Stimulated activated CD4-positive, alpha-beta T cell treated with anti-CD3 and anti-CD28 coated beads, TNF-alpha, amount 100 ng/mL, for 1 hour (primary cell): ENCODE measurements around the gene TNPO3.

Experiments
- DNase-seq, 3 donors: peaks; one replicate each; pipeline ENCODE4 v3.0.0-alpha.2; 2020; ENCODE audit warnings: low read depth in 3 of 3, low spot score in 1 of 3

Gene TNPO3

DNA sequence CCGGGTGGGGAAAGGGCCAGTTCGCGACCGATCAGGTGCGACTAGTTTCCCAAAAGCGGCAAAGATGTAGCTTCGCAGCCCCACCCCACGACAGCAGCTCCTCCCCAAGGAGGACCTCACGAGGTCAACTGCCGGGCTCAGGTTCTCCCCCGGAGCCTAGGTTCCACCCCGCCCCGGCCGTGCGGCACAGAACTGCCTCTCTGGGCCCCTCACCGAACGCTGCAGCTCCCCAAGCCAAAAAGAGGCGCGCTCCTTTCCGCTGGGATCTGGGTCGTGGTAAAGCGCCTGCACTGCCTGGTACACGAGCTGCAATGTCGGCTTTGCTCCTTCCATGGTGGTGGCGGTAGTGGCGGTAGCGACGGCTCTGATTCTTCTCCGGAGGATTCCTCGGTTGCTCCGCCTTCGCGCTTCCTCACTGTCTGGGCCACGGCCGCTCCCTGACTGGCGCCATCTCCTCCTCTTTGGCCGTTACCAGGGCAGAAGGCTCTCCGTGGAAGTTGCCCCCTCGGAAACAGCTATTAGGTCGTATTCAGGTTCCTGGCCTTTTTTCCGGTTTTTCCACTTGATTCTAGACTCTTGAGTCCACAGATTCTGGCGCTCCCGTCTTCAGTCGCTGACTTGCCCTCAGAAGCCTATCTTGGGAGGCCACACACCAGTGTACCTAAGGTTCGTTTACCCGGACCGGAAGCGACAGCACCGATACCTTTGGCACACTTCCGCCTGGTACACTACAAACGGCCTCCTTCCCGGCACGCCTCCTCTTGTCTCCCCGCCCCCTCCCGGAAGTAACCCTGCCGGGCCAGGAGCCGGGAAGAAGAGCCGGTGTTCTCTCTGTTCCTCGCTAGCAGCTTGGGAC, at the start of gene TNPO3:
Gene TNPO3 (minus strand): TSS at position 674 of the 856 bp plus-strand sequence. CDS start 341 bp downstream, at position 333.
- peak; percentile 68 to 86 (median 74) for DNase-seq

DNA sequence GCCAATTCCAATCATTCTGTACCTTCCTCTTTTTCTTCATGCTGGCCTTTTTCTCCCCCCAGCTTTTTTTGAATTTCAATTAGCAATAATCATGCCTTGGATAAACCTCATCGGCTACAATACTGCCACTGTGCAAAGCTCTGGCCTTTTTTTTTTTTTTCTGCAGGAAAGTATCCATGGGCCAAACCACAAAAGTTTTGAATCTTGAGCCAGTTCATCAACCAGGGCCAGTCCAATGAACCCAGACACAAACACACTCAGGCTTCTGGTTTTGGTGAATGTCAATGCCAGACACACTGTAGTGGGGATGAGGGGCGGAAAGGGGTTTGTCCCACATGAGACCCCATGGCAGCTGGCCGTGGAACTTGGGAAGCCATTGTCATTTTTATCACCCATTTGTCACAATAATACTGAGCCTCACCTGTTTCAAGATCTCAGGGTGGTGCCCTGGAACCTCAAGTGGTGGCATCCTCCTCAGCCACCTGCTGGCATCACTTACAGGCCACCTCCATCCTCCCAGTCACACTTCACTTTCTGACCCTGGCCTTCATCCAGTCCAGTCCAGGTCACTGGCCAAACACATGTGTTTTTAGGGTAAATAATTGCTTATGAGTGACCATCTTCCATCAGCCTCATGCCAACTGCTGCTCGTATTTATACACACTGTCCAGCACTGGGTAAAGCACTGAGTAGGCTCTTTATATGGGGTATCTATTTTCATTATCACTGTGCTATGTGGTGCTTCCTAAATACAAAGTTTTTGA, 48.8 kb upstream of the TNPO3 start:
- DNase-seq, result no peak

GRCh38 chr7:129101746-129102145, 46.8 kb upstream of the TNPO3 start:
- no peak for DNase-seq

DNA sequence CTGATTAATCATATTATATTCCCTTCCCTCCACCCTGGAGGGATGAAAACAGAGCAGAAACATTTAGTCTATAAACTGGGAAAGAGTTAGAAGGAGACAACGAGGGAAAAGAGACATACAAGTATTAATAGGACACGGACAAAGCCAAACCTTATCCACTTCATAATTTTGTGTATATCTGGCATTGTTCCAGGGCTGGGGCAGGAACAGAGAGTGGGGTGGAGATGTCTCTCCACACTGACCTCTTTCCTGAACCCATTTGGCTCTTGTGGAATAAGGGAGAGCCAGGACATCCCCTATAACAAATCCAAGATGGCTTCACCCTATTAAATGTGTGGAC, 45.9 kb upstream of the TNPO3 start:
- DNase-seq, result no peak

DNA sequence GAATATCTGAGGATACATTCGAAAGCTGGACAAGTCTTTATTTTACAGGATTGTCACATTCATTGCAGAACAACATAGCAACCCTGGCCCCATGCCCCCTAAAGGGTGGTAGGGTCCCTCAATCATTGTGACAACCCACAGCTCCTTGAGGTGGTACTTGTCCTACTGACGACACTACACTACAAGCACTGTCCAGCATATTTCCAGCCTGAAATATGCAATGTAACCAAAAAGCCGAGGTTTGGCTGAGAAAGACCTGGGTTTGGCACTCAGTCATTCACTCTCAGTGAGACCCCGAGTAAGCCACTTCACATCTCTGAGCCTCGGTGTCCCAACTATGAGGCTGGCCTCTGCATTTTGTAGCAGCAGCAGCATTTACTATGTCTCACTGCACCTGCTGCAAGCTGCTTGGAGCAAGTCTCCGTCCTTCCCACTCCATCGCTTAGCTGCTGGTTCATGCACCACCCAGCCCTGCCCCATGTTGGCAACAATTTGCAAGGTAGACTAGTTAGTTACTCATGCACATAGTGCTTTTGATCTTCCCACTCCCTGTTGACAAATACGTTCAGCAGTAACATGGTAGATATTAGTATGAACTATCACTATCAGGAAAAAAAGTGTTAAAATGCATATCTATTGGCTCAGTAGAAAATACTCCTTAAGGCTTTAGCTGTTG, 43.6 kb upstream of the TNPO3 start:
- DNase-seq, result no peak

- no peak for DNase-seq
These were observed 40.3 kb upstream of the TNPO3 start for GRCh38 chr7:129095258-129095657.

GRCh38 chr7:129094501-129094900, 39.6 kb upstream of the TNPO3 start:
- no peak for DNase-seq

- DNase-seq, result no peak
These were observed 39.1 kb upstream of the TNPO3 start for GRCh38 chr7:129093867-129094456.

- peak; percentile 57 to 96 (median 77) for DNase-seq
These were observed 36.6 kb upstream of the TNPO3 start for GRCh38 chr7:129091484-129092002.

- no peak for DNase-seq
These were observed 35.5 kb upstream of the TNPO3 start for GRCh38 chr7:129090300-129090907.

DNA sequence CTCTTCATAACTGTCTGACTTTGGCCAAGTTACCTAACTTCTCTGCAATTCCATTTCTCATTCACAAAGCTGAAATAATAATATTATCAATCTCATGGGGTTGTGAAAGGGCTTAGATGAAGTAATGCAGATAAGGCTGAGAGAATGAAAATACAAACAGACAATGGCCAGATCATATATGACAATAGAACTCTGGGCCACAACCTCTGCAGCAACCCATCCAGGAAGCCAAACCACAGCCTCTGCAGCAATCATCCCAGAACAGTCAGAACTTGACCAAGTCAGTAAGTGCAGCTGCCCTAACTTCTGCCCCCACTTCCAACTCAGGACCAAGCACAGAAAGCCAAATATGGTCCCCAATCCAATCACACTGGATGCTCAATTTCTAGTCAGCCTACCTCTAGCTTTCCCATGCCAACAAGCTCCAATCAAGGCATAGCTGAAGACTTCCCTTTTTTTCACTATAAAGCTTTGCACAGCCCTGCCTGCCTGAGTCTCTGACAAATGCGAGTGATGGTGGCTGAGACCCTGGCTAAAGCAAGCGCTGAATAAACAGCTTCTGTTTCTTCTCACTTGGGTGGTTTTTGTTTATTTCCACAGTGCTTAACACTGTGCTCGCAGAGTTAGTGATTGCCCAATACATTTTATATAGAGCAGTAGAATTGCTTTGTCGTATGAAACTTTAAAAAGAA, 34.8 kb upstream of the TNPO3 start:
- no peak for DNase-seq

DNA sequence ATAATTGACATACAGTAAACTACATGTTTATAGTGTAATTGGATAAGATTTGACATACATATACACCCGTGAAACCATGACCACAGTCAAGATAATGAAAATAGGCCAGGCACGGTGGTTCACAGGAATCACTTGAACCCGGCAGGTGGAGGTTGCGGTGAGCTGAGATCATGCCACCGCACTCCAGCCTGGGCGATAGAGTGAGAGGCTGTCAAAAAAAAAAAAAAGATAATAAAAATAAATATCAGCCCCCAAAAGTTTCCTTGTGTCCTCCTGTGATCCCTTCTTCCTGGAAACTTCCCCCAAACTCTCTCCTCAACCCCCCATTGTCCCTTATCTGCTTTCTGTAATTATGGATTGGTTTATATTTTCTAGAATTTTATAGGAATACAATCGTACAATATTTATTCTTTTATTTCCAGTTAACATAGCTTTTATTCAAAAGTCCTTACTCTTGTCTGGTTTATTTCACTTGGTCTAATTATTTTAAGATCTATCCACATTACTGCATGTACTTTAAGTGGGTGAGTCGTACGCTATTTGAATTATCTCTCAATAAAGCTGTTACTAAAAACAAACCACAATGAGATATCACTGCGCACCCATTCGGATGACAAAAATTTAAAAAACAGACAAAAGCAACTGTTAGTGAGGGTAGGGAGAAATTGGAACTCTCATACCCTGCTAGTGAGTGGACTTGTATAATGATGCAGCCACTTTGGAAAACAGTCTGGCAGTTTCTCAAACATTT, 30.1 kb upstream of the TNPO3 start:
- no peak for DNase-seq

GRCh38 chr7:129083525-129083924, 28.6 kb upstream of the TNPO3 start:
- no peak for DNase-seq

DNA sequence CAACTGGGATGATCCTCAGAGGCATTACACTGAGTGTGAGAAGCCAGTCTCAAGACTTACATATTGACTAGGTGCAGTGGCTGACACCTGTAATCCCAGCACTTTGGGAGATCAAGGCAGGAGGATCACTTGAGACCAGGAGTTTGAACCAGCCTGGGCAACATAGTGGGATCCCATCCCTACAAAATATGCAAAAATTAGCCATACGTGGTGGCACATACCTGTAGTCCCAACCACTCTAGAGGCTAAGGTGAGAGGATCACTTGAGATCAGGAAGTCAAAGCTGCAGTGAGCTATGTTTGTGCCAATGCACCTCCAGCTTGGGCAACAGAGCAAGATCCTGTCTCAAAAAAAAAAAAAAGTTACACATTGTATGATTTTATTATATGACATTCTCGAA, 23.5 kb upstream of the TNPO3 start:
- DNase-seq, result no peak

DNA sequence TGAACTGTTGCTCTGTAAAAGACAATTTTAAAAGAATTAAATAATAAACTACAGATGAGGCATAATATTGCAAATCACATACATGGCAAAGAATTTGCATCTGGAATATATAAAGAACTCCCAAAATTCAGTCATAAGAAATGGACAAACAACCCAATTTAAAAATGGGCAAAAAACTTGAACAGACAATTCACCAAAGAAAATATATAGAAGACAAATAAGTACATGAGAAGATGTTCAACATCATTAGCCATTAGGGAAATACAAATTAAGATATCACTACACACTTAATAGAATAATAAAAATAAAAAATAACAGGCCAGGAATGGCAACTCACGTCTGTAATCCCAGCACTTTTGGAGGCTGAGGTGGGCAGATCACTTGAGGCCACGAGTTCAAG, 22.0 kb upstream of the TNPO3 start:
- DNase-seq, result no peak

DNA sequence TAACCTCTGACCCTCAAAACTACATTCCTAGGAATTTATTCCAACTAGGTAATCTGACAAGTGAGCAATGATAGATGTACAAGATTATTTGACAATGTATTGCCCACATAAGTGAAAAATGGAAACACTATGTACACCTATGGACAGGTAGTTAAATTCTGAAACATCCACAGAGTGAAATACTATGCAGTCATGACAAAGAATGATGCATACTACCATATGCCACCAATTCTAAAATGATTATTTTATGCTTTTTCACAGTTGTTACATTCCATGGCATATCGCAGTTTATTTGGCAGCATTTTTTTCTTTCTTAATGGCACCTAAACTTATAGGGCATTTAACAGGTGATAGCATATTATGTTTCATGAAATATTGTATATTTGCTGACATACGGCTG, 20.1 kb upstream of the TNPO3 start:
- no peak for DNase-seq

DNA sequence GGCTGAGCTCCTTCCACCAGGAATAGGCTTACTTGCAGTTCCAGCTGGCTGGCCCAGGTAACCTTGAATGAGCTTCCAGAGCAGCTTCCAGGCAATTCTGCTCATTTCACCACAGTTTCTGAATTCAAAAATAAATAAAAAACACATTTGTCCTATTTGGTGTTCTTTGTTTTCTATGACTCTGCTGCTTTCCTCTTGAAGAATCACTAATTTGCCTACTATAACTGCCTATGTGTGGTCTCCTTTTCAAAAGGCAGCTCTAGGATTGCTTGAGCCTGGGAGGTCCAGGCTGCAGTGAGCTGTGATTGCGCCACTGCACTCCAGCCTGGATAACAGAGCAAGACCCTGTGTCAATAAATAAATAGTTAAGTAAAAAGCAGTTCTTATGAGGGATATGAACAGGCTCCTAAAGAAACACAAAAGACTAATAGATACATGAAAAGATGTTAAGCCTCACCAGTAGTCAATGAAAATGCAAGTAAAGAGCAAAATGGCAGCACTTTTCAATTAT, 19.5 kb upstream of the TNPO3 start:
- no peak for DNase-seq

DNA sequence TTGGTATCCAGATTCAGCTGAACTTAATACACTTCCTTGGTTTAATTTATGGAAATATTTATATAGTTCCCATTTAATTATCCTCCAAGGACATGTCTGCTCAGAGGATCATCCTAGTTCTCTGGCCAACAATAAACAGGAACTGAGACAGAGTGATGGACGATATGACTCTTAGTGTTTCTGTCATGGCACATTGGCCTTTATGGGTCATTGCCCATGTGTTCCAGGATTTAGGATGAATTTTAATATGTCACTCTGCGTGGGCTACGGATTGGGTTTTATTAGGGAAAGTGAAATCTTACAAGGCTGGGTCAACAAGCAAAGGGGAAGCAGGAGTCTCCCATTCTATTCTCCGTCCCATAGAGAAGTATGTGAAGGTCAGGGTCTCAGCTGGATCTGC, 18.8 kb upstream of the TNPO3 start:
- no peak for DNase-seq

GRCh38 chr7:129073204-129073603, 18.3 kb upstream of the TNPO3 start:
- no peak for DNase-seq
